GM12878 (cell line): Measurements from ENCODE around the gene RUFY4. TPM values are rescaled to one million over a fixed set of nuclear protein-coding genes. Genes with fewer than 3 reads are reported as not detected.

Experiments
- BCL11A ChIP-seq: IDR thresholded peaks from 2 replicates; pipeline ENCODE4 v1.6.1; 2011; ENCODE audit warnings: low read depth, low read length
- MEF2A ChIP-seq: IDR thresholded peaks from 2 replicates; pipeline ENCODE4 v1.6.1; 2011; ENCODE audit warnings: low read depth, mild to moderate bottlenecking, low read length, moderate library complexity; ENCODE audit not compliant: insufficient read depth
- PAX5 ChIP-seq: IDR thresholded peaks from 2 replicates; pipeline ENCODE4 v1.6.1; 2011; ENCODE audit warnings: low read depth, low read length, borderline replicate concordance
- TAF1 ChIP-seq: IDR thresholded peaks from 2 replicates; pipeline ENCODE4 v1.6.1; 2011; ENCODE audit warnings: mild to moderate bottlenecking, low read depth, low read length, borderline replicate concordance
- TCF3 ChIP-seq: IDR thresholded peaks from 2 replicates; pipeline ENCODE4 v1.6.1; 2012; ENCODE audit warnings: low read depth, mild to moderate bottlenecking, low read length, borderline replicate concordance; ENCODE audit not compliant: insufficient read depth
- polyA plus RNA-seq, 11 experiments: library from polyadenylated mRNA; depleted of rRNA in 4 of 11; unstranded in 6 of 11; stranded (reverse) in 5 of 11; fragments of >200 nt; fragmentation: Nextera tagmentation in 4 of 11; fragmentation: Illumina TruSeq in 1 of 11; extraction: Ambion mirVana in 4 of 11; extraction: Trizol in 1 of 11; gene quantifications; 1 replicate in 1 of 11; 2 replicates in 10 of 11; pipeline versions ENCODE4 v1.2.1 to v1.2.3, GENCODE V29; 2011 to 2016; ENCODE audit warnings: inconsistent platforms in 2 of 11, missing spikeins in 2 of 11, low read depth in 1 of 11
- total RNA-seq, 4 experiments: library from RNA; depleted of rRNA in 3 of 4; stranded (reverse); fragments of >200 nt in 3 of 4; fragmentation: Illumina TruSeq in 1 of 4; extraction: Trizol in 1 of 4; gene quantifications; 2 replicates each; pipeline versions ENCODE4 v1.2.1 to v1.2.3, GENCODE V29; 2013 to 2021
- TF ChIP-seq, protein P1 (sequence below): IDR thresholded peaks from 2 replicates; pipeline ENCODE4 v1.6.1; 2011; ENCODE audit warnings: low read depth, mild to moderate bottlenecking, low read length, moderate library complexity, borderline replicate concordance; ENCODE audit errors: extremely low read depth
- TF ChIP-seq, protein P2 (sequence below): fragments of 450-650 bp; IDR thresholded peaks from 2 replicates; pipeline ENCODE4 v1.6.1; 2016; ENCODE audit warnings: mild to moderate bottlenecking, moderate library complexity, borderline replicate concordance
- TF ChIP-seq, protein P3 (sequence below): fragments of 450-650 bp; IDR thresholded peaks from 2 replicates; pipeline ENCODE4 v1.6.1; 2017; ENCODE audit warnings: low read depth, mild to moderate bottlenecking, moderate library complexity

The RUFY4 gene
- total and polyA plus RNA-seq, 10 of the 15 experiments (the other 5 are each of a cell fraction or from before 2014, with no cell fraction given), result 0.05 to 2.7 (median 0.90) TPM

DNA sequence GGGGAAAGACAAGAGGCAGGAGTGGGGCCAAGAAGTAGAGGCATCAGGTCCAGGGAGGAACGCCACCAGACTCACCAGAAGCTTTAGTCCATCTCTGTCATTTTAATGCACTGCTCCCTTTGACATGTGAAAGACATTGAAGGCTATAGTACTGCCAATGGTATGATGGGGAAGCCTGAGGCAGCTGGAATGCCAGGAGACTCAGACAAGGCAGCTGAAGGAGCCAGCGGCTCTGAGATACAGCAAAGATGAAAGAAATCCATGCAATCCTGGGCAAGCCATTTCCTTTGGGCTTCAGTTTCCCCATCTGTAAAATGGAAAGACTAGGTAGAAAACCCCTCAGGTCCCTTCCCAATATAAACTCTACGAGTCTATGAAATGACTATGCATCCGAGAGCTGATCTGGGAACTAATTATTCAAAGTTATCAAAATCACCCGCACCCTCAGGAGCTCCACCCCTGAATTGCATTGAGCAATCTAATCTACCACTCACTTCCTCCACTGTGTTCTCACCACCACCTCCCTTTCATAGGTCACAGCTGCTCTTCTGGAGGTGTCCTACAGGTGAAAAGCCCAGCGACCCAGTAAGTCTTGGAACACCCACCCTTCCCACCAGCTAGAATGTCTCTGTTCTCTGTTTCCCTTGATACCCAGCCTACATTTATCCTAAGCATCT lies 59.9 kb downstream of the RUFY4 start (continued):
- TF ChIP-seq PAX5, result no peak
- TF ChIP-seq, protein P1, sequence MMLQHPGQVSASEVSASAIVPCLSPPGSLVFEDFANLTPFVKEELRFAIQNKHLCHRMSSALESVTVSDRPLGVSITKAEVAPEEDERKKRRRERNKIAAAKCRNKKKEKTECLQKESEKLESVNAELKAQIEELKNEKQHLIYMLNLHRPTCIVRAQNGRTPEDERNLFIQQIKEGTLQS, result no peak
- TF ChIP-seq BCL11A, result no peak
- TF ChIP-seq TAF1, result no peak
- TF ChIP-seq, protein P2, sequence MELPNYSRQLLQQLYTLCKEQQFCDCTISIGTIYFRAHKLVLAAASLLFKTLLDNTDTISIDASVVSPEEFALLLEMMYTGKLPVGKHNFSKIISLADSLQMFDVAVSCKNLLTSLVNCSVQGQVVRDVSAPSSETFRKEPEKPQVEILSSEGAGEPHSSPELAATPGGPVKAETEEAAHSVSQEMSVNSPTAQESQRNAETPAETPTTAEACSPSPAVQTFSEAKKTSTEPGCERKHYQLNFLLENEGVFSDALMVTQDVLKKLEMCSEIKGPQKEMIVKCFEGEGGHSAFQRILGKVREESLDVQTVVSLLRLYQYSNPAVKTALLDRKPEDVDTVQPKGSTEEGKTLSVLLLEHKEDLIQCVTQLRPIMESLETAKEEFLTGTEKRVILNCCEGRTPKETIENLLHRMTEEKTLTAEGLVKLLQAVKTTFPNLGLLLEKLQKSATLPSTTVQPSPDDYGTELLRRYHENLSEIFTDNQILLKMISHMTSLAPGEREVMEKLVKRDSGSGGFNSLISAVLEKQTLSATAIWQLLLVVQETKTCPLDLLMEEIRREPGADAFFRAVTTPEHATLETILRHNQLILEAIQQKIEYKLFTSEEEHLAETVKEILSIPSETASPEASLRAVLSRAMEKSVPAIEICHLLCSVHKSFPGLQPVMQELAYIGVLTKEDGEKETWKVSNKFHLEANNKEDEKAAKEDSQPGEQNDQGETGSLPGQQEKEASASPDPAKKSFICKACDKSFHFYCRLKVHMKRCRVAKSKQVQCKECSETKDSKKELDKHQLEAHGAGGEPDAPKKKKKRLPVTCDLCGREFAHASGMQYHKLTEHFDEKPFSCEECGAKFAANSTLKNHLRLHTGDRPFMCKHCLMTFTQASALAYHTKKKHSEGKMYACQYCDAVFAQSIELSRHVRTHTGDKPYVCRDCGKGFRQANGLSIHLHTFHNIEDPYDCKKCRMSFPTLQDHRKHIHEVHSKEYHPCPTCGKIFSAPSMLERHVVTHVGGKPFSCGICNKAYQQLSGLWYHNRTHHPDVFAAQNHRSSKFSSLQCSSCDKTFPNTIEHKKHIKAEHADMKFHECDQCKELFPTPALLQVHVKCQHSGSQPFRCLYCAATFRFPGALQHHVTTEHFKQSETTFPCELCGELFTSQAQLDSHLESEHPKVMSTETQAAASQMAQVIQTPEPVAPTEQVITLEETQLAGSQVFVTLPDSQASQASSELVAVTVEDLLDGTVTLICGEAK, result no peak
- TF ChIP-seq, protein P3, sequence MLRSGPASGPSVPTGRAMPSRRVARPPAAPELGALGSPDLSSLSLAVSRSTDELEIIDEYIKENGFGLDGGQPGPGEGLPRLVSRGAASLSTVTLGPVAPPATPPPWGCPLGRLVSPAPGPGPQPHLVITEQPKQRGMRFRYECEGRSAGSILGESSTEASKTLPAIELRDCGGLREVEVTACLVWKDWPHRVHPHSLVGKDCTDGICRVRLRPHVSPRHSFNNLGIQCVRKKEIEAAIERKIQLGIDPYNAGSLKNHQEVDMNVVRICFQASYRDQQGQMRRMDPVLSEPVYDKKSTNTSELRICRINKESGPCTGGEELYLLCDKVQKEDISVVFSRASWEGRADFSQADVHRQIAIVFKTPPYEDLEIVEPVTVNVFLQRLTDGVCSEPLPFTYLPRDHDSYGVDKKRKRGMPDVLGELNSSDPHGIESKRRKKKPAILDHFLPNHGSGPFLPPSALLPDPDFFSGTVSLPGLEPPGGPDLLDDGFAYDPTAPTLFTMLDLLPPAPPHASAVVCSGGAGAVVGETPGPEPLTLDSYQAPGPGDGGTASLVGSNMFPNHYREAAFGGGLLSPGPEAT, result no peak
- TF ChIP-seq MEF2A, result no peak
- no peak for TF ChIP-seq TCF3
